Endothelial cell of umbilical vein (primary cell): Measurements from ENCODE around the gene SPZ1.

Experiments
- MYC ChIP-seq: IDR thresholded peaks from one replicate; pipeline ENCODE4 v1.6.1; 2011; ENCODE audit warnings: mild to moderate bottlenecking, low read depth, low read length
- POLR2A ChIP-seq: IDR thresholded peaks from 2 replicates; pipeline ENCODE4 v1.6.1; 2012; ENCODE audit warnings: low read depth, mild to moderate bottlenecking, control low read depth, low read length
- TF ChIP-seq, protein P1 (sequence below), 2 donors: IDR thresholded peaks; 1 replicate in 1 of 2; 2 replicates in 1 of 2; pipeline ENCODE4 v1.5.1; 2011; ENCODE audit warnings: low read length in 2 of 2, mild to moderate bottlenecking in 2 of 2, moderate library complexity in 2 of 2, control low read depth in 1 of 2, inconsistent platforms in 1 of 2, low read depth in 1 of 2; ENCODE audit not compliant: insufficient read depth in 1 of 2; ENCODE audit errors: extremely low read depth in 1 of 2
- TF ChIP-seq, protein P2 (sequence below): IDR thresholded peaks from 2 replicates; pipeline ENCODE4 v1.6.1; 2011; ENCODE audit not compliant: insufficient read depth, insufficient read length

DNA sequence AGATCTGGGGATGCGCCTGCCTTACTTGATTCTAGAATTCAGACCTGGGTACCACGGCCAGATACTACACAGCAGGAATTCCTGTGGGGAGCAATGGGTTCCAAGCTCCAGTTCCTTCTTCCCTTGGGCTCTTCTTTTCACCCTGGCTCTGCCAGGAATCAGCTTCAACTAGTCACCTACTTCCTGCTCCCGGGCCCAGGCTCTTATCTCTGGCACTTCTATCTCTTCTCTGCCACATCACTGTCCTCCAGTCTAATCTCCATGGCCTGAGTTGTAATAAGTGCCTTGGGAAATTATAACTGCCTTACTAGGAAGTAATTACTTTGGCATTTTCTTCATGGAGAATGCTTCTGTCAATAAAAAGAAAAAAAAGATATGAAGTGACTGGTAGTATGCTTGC is 37.7 kb upstream of the SPZ1 start:
- TF ChIP-seq MYC (no peak), POLR2A (no peak)
- TF ChIP-seq, protein P1, sequence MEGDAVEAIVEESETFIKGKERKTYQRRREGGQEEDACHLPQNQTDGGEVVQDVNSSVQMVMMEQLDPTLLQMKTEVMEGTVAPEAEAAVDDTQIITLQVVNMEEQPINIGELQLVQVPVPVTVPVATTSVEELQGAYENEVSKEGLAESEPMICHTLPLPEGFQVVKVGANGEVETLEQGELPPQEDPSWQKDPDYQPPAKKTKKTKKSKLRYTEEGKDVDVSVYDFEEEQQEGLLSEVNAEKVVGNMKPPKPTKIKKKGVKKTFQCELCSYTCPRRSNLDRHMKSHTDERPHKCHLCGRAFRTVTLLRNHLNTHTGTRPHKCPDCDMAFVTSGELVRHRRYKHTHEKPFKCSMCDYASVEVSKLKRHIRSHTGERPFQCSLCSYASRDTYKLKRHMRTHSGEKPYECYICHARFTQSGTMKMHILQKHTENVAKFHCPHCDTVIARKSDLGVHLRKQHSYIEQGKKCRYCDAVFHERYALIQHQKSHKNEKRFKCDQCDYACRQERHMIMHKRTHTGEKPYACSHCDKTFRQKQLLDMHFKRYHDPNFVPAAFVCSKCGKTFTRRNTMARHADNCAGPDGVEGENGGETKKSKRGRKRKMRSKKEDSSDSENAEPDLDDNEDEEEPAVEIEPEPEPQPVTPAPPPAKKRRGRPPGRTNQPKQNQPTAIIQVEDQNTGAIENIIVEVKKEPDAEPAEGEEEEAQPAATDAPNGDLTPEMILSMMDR (IDR thresholded peaks at IDR 0.05; ENCODE audit: extremely low read depth in 1 of 2, insufficient read depth in 1 of 2, low read depth in 1 of 2, low read length in 2 of 2): no peak
- TF ChIP-seq, protein P2, sequence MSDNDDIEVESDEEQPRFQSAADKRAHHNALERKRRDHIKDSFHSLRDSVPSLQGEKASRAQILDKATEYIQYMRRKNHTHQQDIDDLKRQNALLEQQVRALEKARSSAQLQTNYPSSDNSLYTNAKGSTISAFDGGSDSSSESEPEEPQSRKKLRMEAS: no peak
